ENCODE data around the gene INSRR.

INSRR gene

DNA sequence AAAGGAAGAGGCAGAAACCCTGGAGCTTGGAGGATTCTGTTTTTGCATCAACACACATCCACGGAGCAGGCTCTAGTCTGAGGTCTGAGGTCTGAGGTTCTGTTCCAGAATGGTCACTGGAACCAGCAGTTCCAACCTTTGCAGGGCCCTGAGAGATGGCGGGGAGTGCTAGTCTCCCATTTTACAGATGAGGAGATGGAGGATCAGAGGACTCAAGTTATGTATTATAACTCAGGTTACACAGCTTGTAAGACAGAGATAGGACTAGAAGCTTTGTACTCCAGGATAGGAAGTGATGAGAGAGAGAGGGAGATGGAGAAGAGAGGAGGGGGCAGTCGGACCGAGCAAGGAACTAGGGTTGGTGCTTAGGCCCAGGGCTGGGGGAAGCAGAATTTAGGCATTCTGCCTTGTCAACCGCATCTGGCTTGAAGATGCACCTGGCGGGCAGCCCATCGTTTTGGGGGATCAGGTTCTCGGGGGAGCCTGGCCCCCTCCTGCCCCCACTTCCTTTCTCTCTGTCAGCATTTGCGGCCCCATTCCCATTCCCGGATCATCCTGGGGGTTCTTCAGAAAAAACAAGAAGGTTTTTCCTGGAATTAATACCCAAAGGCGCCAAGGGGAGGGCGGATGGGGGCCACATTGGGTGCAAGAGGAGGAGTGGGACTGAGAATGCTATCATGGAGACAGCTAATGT is 40.2 kb upstream of the INSRR start:
- Histone ChIP-seq H3K27ac (ENCODE audit: low read depth, low read length) (no peak overlapping the region), H3K27me3 (ENCODE audit: control insufficient read depth, insufficient read depth, low read length) (peaks cover 4% of the 10 kb centered on the region), H3K4me3 (ENCODE audit: low read length) (no peak overlapping the region), H3K9ac (ENCODE audit: low read length) (no peak overlapping the region), H3K36me3 (ENCODE audit: control insufficient read depth, insufficient read depth, low read length) (no peaks in the 10 kb centered on the region), H3K4me1 (ENCODE audit: control insufficient read depth, insufficient read depth, low read length) (no peaks in the 10 kb centered on the region)

DNA sequence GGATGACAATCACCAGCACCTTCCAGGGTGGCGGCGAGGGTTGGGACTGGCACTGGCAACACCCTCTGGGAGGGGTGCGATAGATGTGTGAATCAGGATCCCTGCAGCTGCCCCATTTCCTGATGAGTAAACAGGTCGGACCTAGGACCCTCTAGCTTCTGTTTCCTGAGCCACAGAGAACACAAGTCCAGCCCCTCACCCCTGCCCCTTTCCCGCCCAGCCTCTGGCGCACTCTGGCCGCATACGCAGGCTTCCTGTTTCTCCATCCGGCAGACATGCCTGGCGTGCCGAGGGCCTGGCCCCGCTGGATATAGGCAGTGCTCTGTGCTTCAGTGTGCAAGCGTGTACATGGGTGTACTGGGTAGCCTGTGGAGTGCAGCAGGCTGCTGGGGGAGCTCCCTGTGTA is 39.2 kb upstream of the INSRR start:
- Histone ChIP-seq H3K4me3 (ENCODE audit: low read length) (no peak overlapping the region), H3K27ac (ENCODE audit: low read depth, low read length) (no peak overlapping the region), H3K4me1 (ENCODE audit: control insufficient read depth, insufficient read depth, low read length) (no peaks in the 10 kb centered on the region), H3K9ac (ENCODE audit: low read length) (no peak overlapping the region), H3K36me3 (ENCODE audit: control insufficient read depth, insufficient read depth, low read length) (no peaks in the 10 kb centered on the region), H3K27me3 (ENCODE audit: control insufficient read depth, insufficient read depth, low read length) (peaks cover 9% of the 10 kb centered on the region)

DNA sequence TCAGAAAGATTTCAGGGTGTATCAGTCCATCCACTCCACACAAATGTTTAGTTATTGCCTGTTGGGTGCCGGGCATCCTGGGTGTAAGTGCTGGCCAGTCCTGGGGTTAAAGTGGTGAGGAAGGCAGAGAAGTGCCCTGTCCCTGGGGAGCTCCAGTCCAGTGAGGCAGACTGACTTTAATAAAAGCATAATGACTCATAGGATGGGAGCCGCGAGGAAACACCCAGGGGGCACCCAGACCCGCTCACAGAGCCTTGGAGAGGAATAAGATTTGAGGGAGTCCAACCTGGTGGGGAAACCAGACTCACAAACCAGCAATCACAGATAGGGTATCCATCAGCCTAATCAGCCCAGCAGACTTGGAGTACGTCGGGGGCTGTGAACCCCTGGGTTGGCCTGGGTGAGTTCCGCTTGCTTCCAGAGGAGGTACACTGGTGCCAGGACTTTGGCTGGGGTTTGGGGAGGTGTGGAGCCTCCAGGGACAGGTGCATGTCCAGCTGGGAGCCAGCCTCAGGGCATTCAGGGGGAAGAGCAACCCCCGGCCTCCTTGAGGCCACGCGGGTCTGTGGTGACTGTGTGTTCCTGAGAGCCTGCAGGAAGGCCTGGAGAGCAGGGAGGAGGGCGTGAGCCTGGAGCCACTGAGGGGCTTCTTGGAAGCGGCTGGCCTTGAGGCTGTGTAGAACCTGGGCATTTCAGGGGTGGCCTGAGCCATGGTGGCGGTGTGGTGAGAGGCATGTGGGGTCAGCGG is 38.3 kb upstream of the INSRR start:
- peaks cover 10% of the 10 kb centered on the region for H3K27me3 ChIP-seq (ENCODE audit: control insufficient read depth, insufficient read depth, low read length)
- peak overlapping the region; percentile 17 for H3K27ac ChIP-seq (ENCODE audit: low read depth, low read length)
- no peak overlapping the region for H3K9ac ChIP-seq (ENCODE audit: low read length)
- H3K36me3 ChIP-seq (ENCODE audit: control insufficient read depth, insufficient read depth, low read length), result no peaks in the 10 kb centered on the region
- no peaks in the 10 kb centered on the region for H3K4me1 ChIP-seq (ENCODE audit: control insufficient read depth, insufficient read depth, low read length)
- no peak overlapping the region for H3K4me3 ChIP-seq (ENCODE audit: low read length)

DNA sequence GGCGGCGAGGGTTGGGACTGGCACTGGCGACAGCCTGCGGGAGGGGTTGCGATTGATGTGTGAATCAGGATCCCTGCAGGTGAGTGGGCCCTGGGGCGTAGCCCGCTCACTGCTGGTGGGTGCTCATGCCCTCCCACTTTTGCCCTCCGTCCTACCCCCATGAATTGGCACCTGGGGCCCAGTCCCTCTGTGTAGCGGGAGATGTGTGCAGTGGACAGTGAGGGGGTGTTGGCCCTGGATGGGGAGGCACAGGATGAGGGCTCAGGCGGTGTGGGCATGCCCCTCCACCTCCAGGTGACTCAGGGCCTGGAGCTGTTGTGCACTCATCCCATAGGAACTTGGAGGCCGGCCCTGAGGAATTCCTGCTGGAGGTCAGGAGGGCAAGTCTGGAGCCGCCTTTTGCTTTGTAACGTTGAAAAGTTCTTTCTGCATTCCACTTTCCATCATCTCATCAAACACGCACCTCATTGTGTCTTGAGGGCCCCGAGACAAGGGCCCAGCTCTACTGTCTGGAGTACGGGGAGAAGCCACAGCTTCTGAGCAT is 37.6 kb upstream of the INSRR start:
- H3K36me3 ChIP-seq (ENCODE audit: control insufficient read depth, insufficient read depth, low read length), result no peaks in the 10 kb centered on the region
- no peaks in the 10 kb centered on the region for H3K4me1 ChIP-seq (ENCODE audit: control insufficient read depth, insufficient read depth, low read length)
- H3K9ac ChIP-seq (ENCODE audit: low read length), result no peak overlapping the region
- H3K27ac ChIP-seq (ENCODE audit: low read depth, low read length), result no peak overlapping the region
- H3K4me3 ChIP-seq (ENCODE audit: low read length), result no peak overlapping the region
- H3K27me3 ChIP-seq (ENCODE audit: control insufficient read depth, insufficient read depth, low read length), result peaks cover 12% of the 10 kb centered on the region

DNA sequence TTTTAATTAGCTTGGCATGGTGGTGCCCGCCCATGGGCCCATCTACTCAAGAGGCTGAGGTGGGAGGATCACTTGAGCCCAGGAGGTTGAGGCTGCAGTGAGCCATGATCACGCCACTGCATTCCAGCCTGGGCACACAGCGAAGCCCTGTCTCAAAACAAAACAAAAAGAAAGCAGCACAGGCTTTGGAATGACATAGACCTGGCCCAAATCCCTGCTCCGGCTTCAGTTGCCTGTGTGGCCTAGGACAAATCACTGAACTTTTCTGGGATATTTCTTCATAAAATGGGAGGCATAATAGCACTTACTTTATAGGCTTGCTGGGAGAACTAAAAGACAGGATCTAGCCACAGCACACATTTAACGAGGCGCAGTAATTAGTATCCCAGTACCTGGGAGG is 37.0 kb upstream of the INSRR start:
- Histone ChIP-seq H3K4me3 (ENCODE audit: low read length) (no peak overlapping the region), H3K4me1 (ENCODE audit: control insufficient read depth, insufficient read depth, low read length) (no peaks in the 10 kb centered on the region)

DNA sequence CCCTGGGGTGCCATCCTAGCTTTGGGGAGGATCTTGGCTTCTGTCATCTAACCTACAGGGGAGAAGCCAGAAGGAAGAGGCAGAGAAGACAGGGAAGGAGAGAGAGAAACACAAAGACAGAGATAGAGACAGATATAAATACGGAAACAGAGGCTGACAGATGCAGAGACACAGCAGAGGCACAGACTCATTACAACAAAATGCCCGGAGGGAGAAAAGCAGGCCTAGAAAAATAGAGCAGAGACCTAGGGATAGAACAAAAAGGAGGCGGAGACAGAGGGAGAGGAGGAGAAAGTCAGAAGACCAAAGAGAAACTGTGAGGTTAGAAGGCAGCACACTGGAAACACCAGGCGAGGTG is 36.5 kb upstream of the INSRR start:
- H3K9ac ChIP-seq (ENCODE audit: low read length), result no peak overlapping the region
- peak overlapping the region; percentile 5 for H3K27ac ChIP-seq (ENCODE audit: low read depth, low read length)
- H3K4me3 ChIP-seq (ENCODE audit: low read length), result no peak overlapping the region
- H3K27me3 ChIP-seq (ENCODE audit: control insufficient read depth, insufficient read depth, low read length), result peaks cover 12% of the 10 kb centered on the region
- no peaks in the 10 kb centered on the region for H3K4me1 ChIP-seq (ENCODE audit: control insufficient read depth, insufficient read depth, low read length)
- H3K36me3 ChIP-seq (ENCODE audit: control insufficient read depth, insufficient read depth, low read length), result no peaks in the 10 kb centered on the region

More for the DNA sequence above, 37.0 kb upstream of the INSRR start:
- H3K27me3 ChIP-seq (ENCODE audit: control insufficient read depth, insufficient read depth, low read length), result peaks cover 12% of the 10 kb centered on the region
- no peak overlapping the region for H3K9ac ChIP-seq (ENCODE audit: low read length)
- H3K36me3 ChIP-seq (ENCODE audit: control insufficient read depth, insufficient read depth, low read length), result no peaks in the 10 kb centered on the region
- no peak overlapping the region for H3K27ac ChIP-seq (ENCODE audit: low read depth, low read length)

DNA sequence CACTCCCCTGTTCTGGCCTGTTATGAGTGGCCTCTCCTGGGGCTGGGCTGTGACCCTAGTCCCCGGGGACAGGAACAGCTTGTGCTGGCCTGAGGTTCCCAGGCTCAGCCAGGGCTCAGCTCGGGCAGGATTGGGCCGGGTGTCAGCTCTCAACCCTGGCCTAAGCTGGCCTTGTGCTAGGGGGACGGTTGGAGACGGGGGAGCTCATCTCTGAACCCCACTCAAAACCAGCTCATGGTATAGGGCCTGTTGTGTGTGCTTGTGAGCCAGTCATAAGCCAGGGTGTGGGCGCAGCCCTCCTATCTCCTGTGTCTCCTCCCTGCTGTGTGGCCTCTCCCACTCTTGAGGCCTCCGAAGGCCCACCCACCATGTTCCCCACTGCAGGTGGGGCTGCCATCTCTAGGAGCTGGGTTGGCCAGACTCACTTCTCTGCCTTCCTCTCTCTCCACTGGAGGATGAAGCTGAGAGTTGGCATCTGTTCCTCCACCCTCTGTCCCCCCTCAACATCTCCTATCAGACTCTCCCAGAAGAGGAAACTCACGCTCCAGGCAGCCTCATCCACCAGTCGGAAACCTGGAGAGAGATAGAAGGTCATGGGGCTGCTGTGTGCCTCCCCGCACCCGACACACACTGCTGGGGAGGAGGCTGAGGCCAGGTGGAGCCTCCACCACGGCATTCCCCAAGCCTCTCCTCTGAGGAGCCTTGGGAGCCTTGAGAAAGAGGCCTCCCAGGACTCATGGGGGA is 36.0 kb upstream of the INSRR start:
- H3K9ac ChIP-seq (ENCODE audit: low read length), result no peak overlapping the region
- peak overlapping the region; percentile 5 for H3K27ac ChIP-seq (ENCODE audit: low read depth, low read length)
- H3K4me1 ChIP-seq (ENCODE audit: control insufficient read depth, insufficient read depth, low read length), result no peaks in the 10 kb centered on the region
- H3K4me3 ChIP-seq (ENCODE audit: low read length), result no peak overlapping the region
- no peaks in the 10 kb centered on the region for H3K36me3 ChIP-seq (ENCODE audit: control insufficient read depth, insufficient read depth, low read length)
- H3K27me3 ChIP-seq (ENCODE audit: control insufficient read depth, insufficient read depth, low read length), result peaks cover 12% of the 10 kb centered on the region

DNA sequence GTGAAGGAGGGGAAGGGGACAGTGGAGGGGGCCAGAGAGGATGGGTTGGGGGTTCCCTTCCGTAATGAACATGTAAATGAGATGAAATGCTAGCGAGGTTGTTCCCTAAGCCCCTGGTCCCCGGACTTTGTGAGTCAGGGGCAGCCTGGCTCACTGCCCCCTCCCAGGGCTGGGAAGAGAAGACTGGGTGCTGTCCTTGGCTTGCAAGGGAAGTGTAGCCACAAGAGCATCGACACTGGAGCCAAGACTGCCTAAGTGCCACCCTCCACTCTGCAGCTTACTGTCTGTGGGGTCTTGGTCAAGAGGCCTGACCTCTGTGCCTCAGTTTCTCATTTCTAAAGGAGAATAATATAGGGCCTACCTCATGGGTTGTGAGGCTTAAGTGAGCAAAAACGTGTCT is 35.1 kb upstream of the INSRR start:
- Histone ChIP-seq H3K9ac (ENCODE audit: low read length) (no peak overlapping the region), H3K27ac (ENCODE audit: low read depth, low read length) (peak overlapping the region; percentile 56), H3K27me3 (ENCODE audit: control insufficient read depth, insufficient read depth, low read length) (peaks cover 10% of the 10 kb centered on the region), H3K4me3 (ENCODE audit: low read length) (peak overlapping the region; percentile 53), H3K4me1 (ENCODE audit: control insufficient read depth, insufficient read depth, low read length) (no peaks in the 10 kb centered on the region), H3K36me3 (ENCODE audit: control insufficient read depth, insufficient read depth, low read length) (no peaks in the 10 kb centered on the region)

DNA sequence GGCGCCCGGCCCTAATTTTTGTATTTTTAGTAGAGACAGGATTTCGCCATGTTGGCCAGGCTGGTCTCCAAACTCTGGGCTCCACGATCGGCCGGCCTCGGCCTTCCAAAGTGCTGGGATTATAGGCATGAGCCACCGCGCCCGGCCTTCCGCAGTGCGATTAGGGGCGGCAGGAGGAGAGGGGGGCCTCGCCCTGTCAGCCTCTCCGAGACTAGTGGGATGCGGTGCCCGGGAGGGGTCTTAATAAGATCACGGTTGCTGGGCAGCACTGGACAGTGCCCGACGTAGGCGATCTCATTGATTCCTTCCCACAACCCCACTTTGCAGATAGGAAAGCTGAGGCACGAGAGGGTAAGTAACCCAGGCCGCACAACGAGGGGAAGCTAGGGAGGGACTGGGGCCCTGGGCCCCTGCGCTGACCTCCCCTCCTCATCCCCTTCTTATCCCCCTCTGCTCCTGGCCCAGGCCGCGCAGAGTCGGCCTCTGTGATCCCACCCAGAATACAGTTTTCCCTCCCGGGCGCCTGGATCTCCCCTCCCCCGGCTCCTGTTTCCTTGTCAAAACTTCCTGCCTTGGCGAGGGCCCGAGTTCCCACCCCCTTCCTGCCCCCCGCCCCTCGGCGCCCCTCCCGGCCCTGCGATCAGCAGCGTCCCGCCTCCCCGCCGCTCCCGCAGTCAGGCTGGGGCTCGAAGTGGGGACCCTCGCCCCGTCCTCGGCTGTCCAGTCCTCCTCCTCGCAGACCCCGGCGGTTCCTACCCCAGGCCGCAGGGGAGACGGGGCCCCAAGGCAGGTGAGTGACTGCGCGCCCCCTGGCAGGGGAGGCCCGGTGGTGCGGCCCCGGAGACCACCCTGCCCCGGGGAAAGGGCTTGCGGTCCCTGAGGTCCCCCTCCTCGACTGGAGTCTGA is 34.4 kb upstream of the INSRR start, which contains the start of gene PEAR1:
PEAR1 (plus strand) TSS at position 671 of the 906 bp plus-strand sequence. CDS start 10,209 bp downstream, outside the sequence.
- H3K27me3 ChIP-seq (ENCODE audit: control insufficient read depth, insufficient read depth, low read length), result peaks cover 10% of the 10 kb centered on the region
- H3K36me3 ChIP-seq (ENCODE audit: control insufficient read depth, insufficient read depth, low read length), result no peaks in the 10 kb centered on the region
- H3K27ac ChIP-seq (ENCODE audit: low read depth, low read length), result peak within 1 kb of the TSS; percentile 56
- peak within 1 kb of the TSS; percentile 53 for H3K4me3 ChIP-seq (ENCODE audit: low read length)
- H3K9ac ChIP-seq (ENCODE audit: low read length), result no peak within 1 kb of the TSS
- no peaks in the 10 kb centered on the region for H3K4me1 ChIP-seq (ENCODE audit: control insufficient read depth, insufficient read depth, low read length)

DNA sequence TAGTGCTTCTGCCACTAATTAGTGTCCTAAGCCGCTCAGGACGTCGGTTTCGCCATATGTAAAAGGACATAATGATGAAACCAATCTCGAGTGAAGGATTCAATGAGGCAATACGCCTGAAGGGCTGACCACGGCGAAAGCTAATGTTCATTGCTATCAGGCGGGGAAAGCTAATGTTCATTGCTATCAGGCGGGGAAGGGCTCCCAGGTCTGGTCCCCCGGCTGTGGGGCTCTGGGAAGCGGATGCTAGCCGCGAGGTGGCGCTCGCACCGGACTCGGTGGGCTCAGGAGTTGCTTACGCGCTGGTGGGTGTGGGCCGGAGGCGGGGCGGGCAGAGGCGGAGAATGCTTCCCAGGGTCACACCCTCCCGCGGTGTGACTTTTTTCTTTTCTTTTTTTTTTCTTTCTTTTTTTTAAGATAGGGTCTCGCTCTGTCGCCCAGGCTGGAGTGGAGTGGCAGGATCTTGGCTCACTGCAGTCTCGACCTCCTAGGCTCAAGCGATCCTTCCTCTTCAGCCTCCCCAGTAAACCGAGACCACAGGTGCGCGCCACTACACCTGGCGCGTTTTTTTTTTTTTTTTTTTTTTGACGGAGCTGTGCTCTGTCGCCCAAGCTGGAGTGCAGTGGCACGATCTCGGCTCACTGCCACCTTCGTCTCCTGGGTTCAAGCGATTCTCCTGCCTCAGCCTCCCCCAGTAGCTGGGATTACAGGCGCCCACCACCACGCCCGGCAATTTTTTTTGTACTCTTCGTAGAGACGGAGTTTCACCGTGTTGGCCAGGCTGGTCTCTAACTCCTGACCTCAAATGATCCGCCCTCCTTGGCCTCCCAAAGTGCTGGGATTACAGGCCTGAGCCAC is 33.5 kb upstream of the INSRR start:
- Histone ChIP-seq H3K27ac (ENCODE audit: low read depth, low read length) (no peak overlapping the region), H3K36me3 (ENCODE audit: control insufficient read depth, insufficient read depth, low read length) (no peaks in the 10 kb centered on the region), H3K4me3 (ENCODE audit: low read length) (peak overlapping the region; percentile 47), H3K27me3 (ENCODE audit: control insufficient read depth, insufficient read depth, low read length) (peaks cover 10% of the 10 kb centered on the region), H3K9ac (ENCODE audit: low read length) (no peak overlapping the region), H3K4me1 (ENCODE audit: control insufficient read depth, insufficient read depth, low read length) (no peaks in the 10 kb centered on the region)

Data from rectal smooth muscle tissue (tissue), 1 donor.